ENCODE measurements around the gene CSNK2A1. TPM values are rescaled to one million over a fixed set of nuclear protein-coding genes. Genes with fewer than 3 reads are reported as not detected.

The CSNK2A1 gene
- total and polyA plus RNA-seq, 2 experiments from 2014 or later, result 85.1 to 244 TPM

GRCh38 chr20:445514-446336, 97.9 kb downstream of the CSNK2A1 start (continued):
- no peak for TF ChIP-seq EZH2 (IDR thresholded peaks at IDR 0.05; ENCODE audit: low read depth, unreplicated experiment)
- TF ChIP-seq CREB1 (CRISPR knock-in tag; IDR thresholded peaks at IDR 0.05; ENCODE audit: low read depth), result no peak
- TF ChIP-seq ZNF331 (CRISPR knock-in tag; IDR thresholded peaks at IDR 0.05; ENCODE audit: low read depth), result no peak

- ATAC-seq (no peak), DNase-seq (ENCODE audit: low spot score) (no peak)
- peak overlapping the region; percentile 57 for H3K27ac Mint-ChIP-seq
- Histone ChIP-seq H3F3A (replicated peaks; ENCODE audit: low read depth) (no peaks in the 10 kb centered on the region), H3K27me3 (ENCODE audit: insufficient read depth) (no peaks in the 10 kb centered on the region), H3K9me2 (ENCODE audit: insufficient read depth) (no peaks in the 10 kb centered on the region), H3K36me3 (ENCODE audit: insufficient read depth) (peaks cover 24% of the 10 kb centered on the region; the same call in 1 of the 2 replicates), H3K79me2 (replicated peaks; ENCODE audit: insufficient read depth) (peaks cover 20% of the 10 kb centered on the region), H3K4me3 (no peak overlapping the region), H3K4me1 (ENCODE audit: insufficient read depth) (0 out of 2 replicates have a peak, but pooled peaks cover 6% of the 10 kb centered on the region), H3K27ac (ENCODE audit: low read depth) (no peak overlapping the region), H3K4me2 (no peak overlapping the region), H4K20me1 (replicated peaks; ENCODE audit: insufficient read depth) (peaks cover 31% of the 10 kb centered on the region), H2AFZ (no peak overlapping the region)
- peaks cover 46% of the 10 kb centered on the region for H3K36me3 Mint-ChIP-seq (ENCODE audit: low read depth)
- H3K4me3 Mint-ChIP-seq, result no peak overlapping the region
- H3K4me1 Mint-ChIP-seq, result peaks cover 8% of the 10 kb centered on the region
- H3K27me3 Mint-ChIP-seq (ENCODE audit: insufficient read depth, low read depth, poor library complexity), result peaks cover 7% of the 10 kb centered on the region
- H3K9me3 Mint-ChIP-seq, result no peaks in the 10 kb centered on the region
- TF ChIP-seq EZH2 (IDR thresholded peaks at IDR 0.05; ENCODE audit: low read depth, unreplicated experiment) (no peak), CREB1 (CRISPR knock-in tag; IDR thresholded peaks at IDR 0.05; ENCODE audit: low read depth) (no peak), ZNF331 (CRISPR knock-in tag; IDR thresholded peaks at IDR 0.05; ENCODE audit: low read depth) (no peak), NANOG (IDR thresholded peaks at IDR 0.05; ENCODE audit: borderline replicate concordance) (no peak), CTCF (conservative IDR thresholded peaks at IDR 0.05; ENCODE audit: low read depth in 2 of 2) (no peak)
Measured at GRCh38 chr20:444862-445426, 98.6 kb downstream of the CSNK2A1 start.

GRCh38 chr20:444117-444516, 99.5 kb downstream of the CSNK2A1 start:
- no peak for DNase-seq (ENCODE audit: low spot score)
- Histone ChIP-seq H3K27me3 (ENCODE audit: insufficient read depth) (no peaks in the 10 kb centered on the region), H3K4me2 (no peak overlapping the region), H3K36me3 (ENCODE audit: insufficient read depth) (peaks cover 24% of the 10 kb centered on the region; the same call in 1 of the 2 replicates), H3K79me2 (replicated peaks; ENCODE audit: insufficient read depth) (peaks cover 15% of the 10 kb centered on the region), H2AFZ (no peak overlapping the region), H3K4me1 (ENCODE audit: insufficient read depth) (0 out of 2 replicates have a peak, but pooled peaks cover 6% of the 10 kb centered on the region), H3F3A (replicated peaks; ENCODE audit: low read depth) (no peaks in the 10 kb centered on the region), H4K20me1 (replicated peaks; ENCODE audit: insufficient read depth) (peaks cover 25% of the 10 kb centered on the region), H3K27ac (ENCODE audit: low read depth) (no peak overlapping the region), H3K9me2 (ENCODE audit: insufficient read depth) (no peaks in the 10 kb centered on the region), H3K4me3 (no peak overlapping the region)
- H3K4me3 Mint-ChIP-seq, result no peak overlapping the region
- peaks cover 7% of the 10 kb centered on the region for H3K27me3 Mint-ChIP-seq (ENCODE audit: insufficient read depth, low read depth, poor library complexity)
- H3K27ac Mint-ChIP-seq, result no peak overlapping the region
- H3K4me1 Mint-ChIP-seq, result peaks cover 8% of the 10 kb centered on the region
- peaks cover 54% of the 10 kb centered on the region for H3K36me3 Mint-ChIP-seq (ENCODE audit: low read depth)
- no peak for ATAC-seq
- no peaks in the 10 kb centered on the region for H3K9me3 Mint-ChIP-seq
- TF ChIP-seq ZNF462 (CRISPR knock-in tag; IDR thresholded peaks at IDR 0.05) (no peak), JUNB (IDR thresholded peaks at IDR 0.05; ENCODE audit: unreplicated experiment) (no peak), ZNF331 (CRISPR knock-in tag; IDR thresholded peaks at IDR 0.05; ENCODE audit: low read depth) (no peak), ZNF114 (CRISPR knock-in tag; IDR thresholded peaks at IDR 0.05) (no peak), STAT1 (IDR thresholded peaks at IDR 0.05; ENCODE audit: unreplicated experiment) (no peak), NANOG (IDR thresholded peaks at IDR 0.05; ENCODE audit: borderline replicate concordance) (no peak), EZH2 (IDR thresholded peaks at IDR 0.05; ENCODE audit: low read depth, unreplicated experiment) (no peak)
